AG08395 (cell line): ENCODE results near the gene RCE1.
A peak's percentile ranks its signal among the peaks of the same experiment; 100 is the strongest.

Source experiments
- DNase-seq: peaks from one replicate; pipeline ENCODE4 v3.0.0; 2012; ENCODE audit warnings: mixed read lengths, low spot score

The RCE1 gene

DNA sequence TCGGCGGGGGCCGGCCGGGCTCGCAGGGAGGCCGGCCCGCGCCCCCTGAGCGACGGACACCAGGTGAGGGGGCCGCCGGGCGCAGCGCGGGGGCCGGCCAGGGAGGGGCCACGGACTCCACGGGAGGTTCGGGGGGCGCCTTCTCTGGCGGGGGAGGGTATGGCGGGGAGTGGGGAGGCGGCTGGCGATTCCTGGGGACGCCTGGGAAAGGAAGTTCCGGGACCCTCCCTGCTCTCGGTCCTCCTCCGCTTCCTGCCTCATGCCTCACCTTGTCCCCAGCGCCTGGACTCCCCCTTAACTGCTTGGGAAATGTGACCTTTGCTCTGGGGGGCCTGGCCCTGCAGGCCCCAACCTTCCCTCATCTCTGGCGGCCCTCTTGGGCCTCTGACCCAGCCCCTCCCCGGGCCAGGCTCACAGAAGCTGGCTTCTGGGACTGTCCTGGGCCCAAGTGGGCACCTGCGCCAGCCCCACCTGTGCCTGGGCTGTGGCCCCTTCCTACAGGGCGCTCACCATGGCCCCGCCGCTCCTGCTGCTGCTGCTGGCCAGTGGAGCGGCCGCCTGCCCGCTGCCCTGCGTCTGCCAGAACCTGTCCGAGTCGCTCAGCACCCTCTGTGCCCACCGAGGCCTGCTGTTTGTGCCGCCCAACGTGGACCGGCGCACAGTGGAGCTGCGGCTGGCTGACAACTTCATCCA, 14.1 kb downstream of the RCE1 start:
- peak; percentile 17 for DNase-seq

DNA sequence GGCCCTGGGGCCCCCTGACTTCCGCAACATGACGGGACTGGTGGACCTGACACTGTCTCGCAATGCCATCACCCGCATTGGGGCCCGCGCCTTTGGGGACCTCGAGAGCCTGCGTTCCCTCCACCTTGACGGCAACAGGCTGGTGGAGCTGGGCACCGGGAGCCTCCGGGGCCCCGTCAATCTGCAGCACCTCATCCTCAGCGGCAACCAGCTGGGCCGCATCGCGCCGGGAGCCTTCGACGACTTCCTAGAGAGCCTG, 14.6 kb downstream of the RCE1 start:
- no peak for DNase-seq

DNA sequence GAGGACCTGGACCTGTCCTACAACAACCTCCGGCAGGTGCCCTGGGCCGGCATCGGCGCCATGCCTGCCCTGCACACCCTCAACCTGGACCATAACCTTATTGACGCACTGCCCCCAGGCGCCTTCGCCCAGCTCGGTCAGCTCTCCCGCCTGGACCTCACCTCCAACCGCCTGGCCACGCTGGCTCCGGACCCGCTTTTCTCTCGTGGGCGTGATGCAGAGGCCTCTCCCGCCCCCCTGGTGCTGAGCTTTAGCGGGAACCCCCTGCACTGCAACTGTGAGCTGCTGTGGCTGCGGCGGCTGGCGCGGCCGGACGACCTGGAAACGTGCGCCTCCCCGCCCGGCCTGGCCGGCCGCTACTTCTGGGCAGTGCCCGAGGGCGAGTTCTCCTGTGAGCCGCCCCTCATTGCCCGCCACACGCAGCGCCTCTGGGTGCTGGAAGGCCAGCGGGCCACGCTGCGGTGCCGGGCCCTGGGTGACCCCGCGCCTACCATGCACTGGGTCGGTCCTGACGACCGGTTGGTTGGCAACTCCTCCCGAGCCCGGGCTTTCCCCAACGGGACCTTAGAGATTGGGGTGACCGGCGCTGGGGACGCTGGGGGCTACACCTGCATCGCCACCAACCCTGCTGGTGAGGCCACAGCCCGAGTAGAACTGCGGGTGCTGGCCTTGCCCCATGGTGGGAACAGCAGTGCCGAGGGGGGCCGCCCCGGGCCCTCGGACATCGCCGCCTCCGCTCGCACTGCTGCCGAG, 15.1 kb downstream of the RCE1 start:
- DNase-seq, result no peak

DNA sequence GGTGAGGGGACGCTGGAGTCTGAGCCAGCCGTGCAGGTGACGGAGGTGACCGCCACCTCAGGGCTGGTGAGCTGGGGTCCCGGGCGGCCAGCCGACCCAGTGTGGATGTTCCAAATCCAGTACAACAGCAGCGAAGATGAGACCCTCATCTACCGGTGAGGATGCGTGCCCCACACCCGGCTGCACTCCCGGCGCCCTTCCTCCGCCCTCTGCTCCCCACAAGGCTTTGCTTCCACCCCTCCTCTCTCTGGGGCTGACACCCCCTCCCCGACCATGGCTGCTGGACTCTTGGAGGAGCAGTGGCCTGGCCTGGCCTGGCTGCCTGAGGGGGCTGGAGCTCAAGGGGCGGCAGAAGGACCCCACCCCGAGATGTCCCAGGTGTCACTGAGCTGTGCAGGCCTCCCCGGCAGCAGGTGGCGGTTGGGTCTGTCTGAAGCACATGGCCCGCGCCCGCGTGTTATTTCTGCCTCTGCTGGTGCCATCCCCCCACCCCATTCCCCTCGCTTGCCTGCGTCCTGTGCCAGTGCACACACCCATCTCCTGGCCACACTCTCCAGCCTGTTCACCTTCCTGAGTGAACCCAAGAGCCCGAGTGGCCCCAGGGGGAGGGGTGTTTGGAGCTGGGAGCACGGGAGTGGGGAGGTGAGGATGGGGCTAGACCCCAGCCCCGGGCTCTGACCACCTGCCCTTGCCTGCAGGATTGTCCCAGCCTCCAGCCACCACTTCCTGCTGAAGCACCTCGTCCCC, 15.9 kb downstream of the RCE1 start:
- no peak for DNase-seq

DNA sequence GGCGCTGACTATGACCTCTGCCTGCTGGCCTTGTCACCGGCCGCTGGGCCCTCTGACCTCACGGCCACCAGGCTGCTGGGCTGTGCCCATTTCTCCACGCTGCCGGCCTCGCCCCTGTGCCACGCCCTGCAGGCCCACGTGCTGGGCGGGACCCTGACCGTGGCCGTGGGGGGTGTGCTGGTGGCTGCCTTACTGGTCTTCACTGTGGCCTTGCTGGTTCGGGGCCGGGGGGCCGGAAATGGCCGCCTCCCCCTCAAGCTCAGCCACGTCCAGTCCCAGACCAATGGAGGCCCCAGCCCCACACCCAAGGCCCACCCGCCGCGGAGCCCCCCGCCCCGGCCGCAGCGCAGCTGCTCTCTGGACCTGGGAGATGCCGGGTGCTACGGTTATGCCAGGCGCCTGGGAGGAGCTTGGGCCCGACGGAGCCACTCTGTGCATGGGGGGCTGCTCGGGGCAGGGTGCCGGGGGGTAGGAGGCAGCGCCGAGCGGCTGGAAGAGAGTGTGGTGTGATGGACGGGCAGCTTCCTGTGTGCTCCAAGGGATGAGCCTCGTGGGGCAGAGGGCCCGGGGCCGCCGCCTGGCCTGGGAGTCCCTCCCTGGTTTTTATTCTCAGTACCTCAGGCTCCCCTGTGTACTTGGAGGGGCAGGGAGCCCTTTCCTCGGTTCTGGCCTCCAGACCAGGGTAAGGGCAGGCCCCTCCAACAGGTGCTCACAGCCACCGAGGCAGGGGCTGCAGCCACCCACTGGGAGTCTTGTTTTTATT, 16.6 kb downstream of the RCE1 start:
- DNase-seq, result no peak

DNA sequence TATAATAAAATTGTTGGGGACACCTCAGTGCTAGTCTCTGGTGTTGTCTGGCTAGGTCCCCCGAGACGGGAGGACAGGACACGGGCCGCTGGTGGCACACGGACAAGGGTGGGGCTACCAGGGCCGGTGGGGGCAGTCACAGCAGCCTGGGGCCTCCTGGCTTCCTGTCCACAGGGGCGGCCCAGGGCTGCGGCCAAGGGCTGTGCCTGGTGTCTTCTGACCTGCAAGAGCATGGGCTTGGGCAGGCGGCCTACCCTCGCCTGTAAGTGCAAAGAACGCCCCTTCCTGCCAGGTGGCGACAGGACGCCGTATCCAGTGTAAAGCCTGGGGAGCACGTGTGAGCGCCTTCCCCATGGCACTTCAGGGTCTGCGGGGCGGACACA, 17.2 kb downstream of the RCE1 start:
- no peak for DNase-seq

DNA sequence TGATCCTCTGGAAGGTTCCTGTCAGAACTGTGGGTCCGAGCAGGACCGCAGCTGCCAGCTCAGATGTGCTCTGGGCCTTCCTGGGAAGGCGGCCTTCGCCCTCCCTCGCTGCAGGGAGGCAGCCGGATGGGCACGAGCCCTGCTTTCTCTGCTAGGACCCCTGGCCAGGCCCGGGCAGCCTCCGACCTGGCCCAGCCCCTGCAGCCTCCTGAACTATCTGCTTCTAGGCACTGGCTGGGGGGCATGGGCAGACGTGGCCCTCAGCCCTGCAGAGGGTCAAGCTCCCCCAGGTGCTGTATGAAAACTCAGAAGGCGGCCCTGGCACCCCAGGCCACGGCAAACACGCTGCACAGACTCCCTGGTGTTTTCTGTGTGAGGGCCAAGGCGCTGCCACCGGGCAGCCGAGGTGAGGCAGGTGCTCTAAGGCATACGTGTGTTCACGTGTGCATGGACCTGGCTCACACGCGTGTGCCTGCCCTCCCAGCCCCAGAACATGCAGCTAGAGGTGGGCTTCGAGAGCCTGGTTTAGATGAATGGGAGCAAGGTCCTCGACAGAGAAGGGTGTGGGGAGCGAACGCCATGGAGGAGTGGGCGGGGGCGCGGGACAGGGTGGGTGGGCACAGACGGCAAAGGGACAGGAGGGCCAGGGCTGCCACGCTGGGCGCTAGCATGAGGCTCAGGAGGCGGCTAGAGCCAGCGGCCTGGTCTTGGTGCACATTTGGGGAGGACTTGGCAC, 18.0 kb downstream of the RCE1 start:
- DNase-seq, result no peak

DNA sequence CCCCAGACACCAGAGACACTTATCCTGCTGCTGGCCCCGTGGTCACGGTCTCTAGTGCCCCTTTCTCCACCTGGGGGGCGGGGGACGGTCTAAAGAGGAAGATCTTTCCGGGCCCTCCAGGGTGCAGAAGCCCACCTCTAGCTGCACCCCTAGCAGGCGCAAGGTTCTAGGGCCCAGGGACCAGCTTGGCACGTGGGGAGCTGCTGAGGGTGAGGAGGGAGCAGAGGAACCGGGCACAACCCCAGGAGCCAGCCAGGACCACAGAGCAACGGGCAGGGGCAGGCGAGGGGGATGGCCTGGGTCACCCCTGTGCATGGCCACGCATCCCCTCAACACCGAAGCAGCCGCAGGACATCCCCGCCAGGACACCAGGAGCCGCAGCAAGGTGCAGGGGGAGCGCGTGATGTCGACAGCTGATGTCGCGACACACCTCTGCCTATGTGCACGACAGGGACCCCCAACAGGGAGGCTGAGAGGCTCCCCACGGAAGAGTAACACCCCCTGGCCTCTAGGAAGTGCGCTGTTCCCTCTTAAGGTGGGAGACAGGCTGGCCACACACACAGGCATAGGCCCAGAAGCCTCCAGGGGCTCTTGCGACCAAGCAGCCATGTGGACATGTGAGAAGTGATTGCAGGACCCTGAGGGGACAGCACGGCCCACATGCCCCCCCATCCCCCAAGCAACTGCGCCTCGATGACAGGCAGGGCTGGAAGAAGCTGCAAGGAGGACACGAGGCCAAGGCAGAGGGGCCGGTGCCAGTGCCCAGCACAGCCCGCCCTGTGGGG, 18.7 kb downstream of the RCE1 start:
- DNase-seq, result no peak

DNA sequence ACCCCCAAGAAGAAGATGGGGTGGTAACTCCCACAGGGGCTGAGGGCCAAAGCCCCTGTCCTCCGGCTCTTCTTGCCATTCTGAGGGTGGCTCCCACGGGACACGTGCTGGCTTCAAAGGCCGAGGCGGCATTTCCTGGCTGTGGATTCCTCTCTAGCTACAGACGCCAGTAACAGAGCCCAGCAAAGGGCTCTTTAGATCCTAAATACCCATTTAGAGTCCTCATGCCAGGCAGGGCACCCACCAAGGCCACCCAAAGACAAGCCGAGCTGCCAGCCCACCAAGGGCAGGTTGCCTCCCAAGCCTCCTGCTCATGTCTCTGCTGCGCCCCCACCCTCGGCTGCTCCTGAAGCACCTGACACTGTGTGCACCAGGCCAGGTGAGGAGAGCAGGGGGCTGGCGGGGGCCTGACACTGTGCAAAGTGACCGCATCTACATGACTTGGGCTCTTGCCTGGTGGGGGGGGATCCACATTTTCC, 19.4 kb downstream of the RCE1 start:
- DNase-seq, result no peak

DNA sequence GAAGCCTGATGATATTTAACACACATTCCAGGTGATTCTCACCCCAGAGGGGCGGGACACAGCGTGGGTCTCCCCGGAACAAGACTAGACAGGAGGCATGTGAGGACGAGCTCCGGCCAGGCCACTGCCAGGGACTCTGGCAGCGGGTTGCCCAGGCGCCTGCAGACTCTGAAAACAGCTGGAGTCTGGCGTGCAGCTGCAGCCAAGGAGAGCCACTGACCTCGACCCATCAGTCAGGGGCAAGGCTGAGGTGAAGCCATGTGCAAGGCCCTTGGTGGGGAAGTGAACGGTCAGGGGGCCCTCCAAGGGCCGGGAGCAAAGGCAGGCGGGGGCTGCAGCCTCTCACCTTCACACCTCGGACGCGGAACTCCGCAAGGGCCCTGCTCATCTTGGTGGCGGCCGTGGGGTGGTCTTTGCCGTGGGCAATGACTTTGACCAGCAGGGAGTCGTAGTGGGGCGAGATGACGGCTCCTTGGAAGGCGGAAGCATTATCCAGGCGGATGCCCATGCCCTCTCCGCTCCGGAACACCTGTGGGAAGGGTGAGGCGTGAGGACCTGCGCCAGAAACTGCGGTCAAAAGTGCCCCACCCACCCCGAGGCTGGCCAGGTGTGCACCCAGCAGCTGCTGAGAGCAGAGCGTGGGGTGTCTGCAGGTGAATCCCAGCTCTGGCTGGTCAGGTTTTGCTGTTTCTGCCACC, 20.3 kb downstream of the RCE1 start:
- DNase-seq, result no peak

DNA sequence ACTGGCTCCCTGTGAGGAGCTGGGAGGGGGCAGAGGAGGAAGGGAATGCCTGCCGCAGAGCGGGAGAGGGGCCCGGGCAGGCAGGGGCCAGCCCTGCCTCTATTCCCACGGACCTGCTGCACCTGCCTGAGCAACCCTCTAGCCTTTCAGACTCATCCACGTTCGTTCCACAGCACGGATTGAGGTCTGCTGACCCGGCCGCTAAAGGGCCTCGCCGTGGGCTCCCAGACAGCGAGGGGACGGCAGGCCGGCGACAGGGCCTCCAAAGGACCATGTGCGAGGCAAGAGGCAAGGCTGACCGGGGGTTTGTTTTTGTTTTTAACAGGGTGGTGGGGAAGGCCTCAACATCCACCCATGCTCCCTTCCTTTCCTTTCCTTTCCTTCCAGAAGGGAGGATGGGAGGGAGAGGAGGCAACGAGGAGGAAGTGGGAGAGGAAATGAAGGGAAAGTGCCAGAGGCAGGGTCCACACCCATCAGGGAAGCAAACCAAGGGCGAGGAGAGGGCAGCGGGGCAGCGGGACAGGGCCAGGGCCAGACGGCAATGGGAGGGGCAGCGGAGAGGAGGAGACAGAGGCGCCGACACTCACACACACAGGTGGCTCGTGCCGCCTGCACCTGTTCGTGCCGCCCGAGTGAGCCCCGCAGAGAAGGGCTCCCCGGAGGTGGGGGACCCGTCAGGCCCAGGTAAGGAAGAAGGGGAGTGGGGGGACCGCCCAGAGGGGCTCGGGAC, 21.1 kb downstream of the RCE1 start:
- DNase-seq, result no peak

DNA sequence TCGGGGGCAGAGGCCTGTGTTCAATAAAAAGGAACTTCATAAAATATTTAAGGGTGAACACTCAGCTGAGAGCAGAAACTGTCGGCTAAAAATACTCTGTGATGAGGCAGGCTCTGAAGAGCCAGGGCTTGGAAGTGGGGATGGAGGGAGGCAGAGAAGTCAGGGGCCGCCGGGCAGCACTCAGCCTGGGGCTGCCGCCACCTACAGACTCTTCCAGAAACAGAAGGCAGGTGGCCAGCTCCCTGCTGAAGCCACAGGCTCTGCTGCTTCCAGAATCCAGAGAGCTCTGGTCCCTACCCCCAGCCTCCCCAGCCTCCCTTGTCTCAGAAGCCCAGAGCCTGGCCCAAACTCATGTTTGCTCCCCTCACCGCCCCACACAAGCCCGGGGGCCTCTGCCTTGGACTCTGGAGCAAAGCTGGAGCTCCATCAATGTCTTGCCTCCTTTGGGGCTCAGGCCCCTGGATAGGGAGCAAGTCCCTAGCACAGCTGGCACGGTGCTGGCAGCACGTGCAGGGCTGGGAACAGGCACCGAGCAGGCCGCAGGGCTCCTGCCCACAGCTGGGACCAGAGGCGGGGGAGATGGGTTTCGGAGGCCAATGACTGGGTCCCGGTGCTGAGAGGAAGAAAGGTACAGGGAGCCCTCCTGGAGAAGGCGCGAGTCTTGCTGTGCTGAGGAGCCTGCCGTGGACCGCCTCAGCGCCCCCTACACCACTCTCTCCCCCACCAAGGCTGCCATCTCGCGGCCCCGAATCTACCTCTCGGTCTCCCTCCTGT, 21.9 kb downstream of the RCE1 start:
- DNase-seq, result no peak

DNA sequence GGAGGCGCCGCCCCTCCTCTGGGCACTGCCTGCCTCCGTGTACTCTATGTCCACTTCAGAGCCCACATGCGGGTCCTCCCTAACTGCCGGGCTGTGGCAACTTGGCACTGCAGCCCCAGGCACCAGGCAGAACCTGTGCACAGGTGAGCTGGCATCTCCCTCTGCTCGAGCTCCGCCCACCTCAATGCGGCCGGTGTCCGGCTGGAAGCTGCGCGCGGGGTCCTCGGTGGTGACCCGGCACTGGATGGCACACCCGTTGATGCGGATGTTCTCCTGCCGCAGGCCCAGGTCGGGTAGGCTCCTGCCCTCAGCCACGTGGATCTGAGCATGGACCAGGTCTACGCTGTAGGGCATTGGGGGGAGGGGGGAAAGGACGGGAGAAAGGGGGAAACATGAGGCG, 22.8 kb downstream of the RCE1 start:
- no peak for DNase-seq

DNA sequence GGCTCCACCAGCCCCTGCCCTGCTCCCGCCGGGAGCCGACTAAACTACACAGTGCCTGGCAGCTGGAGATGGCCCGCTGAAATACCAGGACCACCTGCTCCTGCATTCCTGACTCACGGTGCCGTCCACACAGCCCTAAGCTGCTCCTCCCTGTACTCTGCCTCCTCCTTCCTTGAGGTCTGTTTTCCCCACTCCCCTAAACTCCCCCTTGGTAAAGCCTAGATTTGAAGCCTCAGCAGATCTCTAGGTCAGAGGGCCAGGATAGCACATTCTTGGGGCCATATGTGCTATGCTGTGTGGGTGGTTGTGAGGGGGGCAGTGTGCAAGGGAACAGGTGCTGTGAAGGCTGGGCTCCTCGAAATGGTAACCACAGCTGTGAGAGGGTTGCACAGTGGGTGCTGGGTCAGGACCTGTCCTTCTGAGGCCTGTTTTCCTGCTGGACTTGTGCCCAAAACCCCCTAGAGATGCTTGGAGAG, 23.3 kb downstream of the RCE1 start:
- no peak for DNase-seq

DNA sequence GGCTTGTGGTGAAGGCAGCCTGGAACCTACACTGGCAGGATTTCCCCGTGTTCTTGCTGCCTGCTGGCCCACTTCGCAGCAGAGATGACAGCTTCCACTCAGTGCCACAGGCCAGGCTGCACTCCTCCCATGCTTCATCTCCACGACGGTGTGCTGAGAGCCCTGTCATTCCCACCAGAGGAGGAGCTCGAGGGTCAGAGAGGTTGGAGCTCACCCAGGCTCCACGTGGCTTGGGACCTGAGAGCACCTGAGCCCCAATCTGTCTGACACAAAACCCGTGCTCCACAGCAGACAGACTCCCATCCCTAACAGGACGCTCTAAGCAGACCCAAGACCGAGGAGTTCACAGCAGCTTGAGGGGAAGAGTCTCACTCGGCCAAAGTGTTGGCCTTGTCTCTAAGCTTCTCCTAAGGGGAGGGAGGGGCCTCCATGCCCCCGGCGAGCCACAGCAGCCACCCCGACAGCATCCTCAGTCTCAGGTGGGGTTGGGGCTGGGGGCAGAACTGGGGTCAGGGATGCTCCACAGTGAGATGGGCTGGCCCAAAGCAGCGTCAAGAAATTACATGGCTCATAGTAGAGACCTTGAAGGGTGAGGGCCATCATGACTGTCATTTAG, 24.3 kb downstream of the RCE1 start:
- DNase-seq, result no peak

DNA sequence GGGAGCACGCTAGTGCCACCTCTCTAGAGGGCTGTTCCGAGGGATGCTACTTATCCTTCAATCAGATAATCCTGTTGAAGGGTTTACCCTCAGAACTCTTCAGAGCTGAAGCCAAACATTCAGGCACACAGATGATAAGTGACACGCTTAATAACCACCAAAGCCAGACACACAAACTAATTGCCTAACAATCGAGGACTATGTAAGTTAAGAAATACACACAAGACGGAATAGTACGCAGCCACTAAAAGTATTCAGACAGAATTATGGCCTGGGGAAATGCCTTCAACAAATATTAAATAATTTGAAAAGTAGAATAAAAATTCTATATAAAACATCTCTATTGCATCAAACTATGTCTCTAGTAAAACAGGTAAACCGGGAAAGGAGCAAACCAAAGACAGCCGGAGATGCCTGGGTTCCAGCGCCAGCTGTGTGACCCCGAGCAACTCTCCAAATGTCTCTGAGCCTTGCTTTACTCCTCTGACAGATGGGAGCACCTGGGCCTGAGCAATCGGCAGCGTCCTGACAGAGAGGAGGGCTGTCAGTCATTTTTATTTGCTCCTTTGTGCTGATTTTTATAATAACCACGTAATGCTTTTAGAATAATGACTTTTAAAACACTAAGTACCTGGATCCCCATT, 25.0 kb downstream of the RCE1 start:
- DNase-seq, result no peak

DNA sequence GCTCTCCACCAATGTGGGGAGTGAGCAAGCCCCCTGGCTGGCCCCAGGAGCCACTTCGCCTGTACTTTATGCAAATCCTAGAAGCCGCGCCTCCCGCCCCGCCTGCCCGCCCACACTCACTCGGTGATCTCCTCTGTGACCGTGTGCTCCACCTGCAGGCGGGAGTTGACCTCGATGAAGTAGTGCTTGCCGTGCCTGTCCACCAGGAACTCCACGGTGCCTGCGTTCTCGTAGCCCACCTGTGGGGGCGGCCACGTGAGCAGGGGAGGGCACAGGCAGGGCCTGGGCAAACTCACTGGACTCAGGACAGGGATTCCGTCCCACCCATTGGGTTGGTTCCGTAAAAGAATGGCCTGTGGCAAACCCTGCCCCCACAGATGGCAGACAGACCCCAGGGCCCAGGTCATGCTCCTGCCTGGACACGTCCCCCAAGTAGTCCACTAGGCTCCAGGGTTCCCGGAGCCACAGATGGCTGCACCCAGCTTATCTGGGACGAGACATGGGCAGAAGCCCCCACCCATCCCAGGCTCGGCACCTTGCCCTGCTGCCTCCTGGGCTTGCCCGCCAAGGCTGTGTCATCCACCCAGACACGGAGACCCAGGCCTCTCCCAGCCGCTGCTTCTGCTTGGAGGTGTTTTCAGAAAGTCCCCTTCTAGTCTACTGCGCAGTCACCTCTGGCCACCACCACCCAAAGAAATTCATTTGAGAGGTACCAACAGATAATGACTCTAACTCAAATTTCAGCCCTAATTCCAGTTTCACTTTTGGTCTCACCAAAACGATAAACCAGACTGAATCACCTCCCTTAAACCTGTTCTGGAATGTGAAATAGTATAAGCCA, 25.7 kb downstream of the RCE1 start:
- DNase-seq, result no peak
